Neural cell (in vitro differentiated cells): ENCODE results near the gene REXO2. TPM values are rescaled to one million over a fixed set of nuclear protein-coding genes. Genes with fewer than 3 reads are reported as not detected.

ENCODE experiments used
- H2AFZ ChIP-seq: fragments of 200-600, 300-800 bp; sonication (generic), shearing (Covaris generic); 2 replicates; pipeline ENCODE4 v1.6.0; 2014; ENCODE audit warnings: low read depth, mild to moderate bottlenecking, antibody characterized with exemption, low read length, moderate library complexity
- H3F3A ChIP-seq: fragments of 200-600 bp; shearing (Covaris generic); 2 replicates; pipeline ENCODE4 v1.6.1; 2016; ENCODE audit warnings: mild to moderate bottlenecking, moderate library complexity, mixed read lengths, antibody characterized with exemption, low read length; ENCODE audit not compliant: insufficient read depth, poor library complexity, severe bottlenecking
- H3K27ac ChIP-seq: fragments of 200-600, 300-800 bp; sonication (generic), shearing (Covaris generic); 2 replicates; pipeline ENCODE4 v1.5.1; 2014; ENCODE audit warnings: mild to moderate bottlenecking, low read length, moderate library complexity
- H3K27me3 ChIP-seq: fragments of 300-800, 200-600 bp; sonication (generic), shearing (Covaris generic); 2 replicates; pipeline ENCODE4 v1.6.0; 2014; ENCODE audit warnings: mild to moderate bottlenecking, low read depth, low read length, moderate library complexity; ENCODE audit not compliant: insufficient read depth
- H3K36me3 ChIP-seq: fragments of 300-800, 200-600 bp; sonication (generic), shearing (Covaris generic); 2 replicates; pipeline ENCODE4 v1.5.1; 2014; ENCODE audit warnings: mild to moderate bottlenecking, antibody characterized with exemption, low read length, moderate library complexity; ENCODE audit not compliant: insufficient read depth
- H3K4me2 ChIP-seq: fragments of 300-800, 200-600 bp; sonication (generic), shearing (Covaris generic); 2 replicates; pipeline ENCODE4 v1.6.0; 2014; ENCODE audit warnings: mild to moderate bottlenecking, low read length
- H3K4me3 ChIP-seq: fragments of 300-800, 200-600 bp; sonication (generic), shearing (Covaris generic); 2 replicates; pipeline ENCODE4 v1.5.1; 2014; ENCODE audit warnings: mild to moderate bottlenecking, low read length, moderate library complexity
- H3K79me2 ChIP-seq: fragments of 200-600 bp; shearing (Covaris generic); replicated peaks from 2 replicates; pipeline ENCODE4 v1.6.0; 2014; ENCODE audit warnings: mild to moderate bottlenecking, low read length, moderate library complexity; ENCODE audit not compliant: insufficient read depth
- H3K9ac ChIP-seq: fragments of 300-800, 200-600 bp; sonication (generic), shearing (Covaris generic); 2 replicates; pipeline ENCODE4 v1.6.1; 2016; ENCODE audit warnings: mild to moderate bottlenecking, low read length, mixed read lengths
- H3K9me2 ChIP-seq: fragments of 200-600 bp; shearing (Covaris generic); 2 replicates; pipeline ENCODE4 v1.6.1; 2016; ENCODE audit warnings: mild to moderate bottlenecking, low read length, mixed read lengths; ENCODE audit not compliant: insufficient read depth
- H3K9me3 ChIP-seq: fragments of 200-600, 300-800 bp; sonication (generic), shearing (Covaris generic); 2 replicates; pipeline ENCODE4 v1.6.1; 2016; ENCODE audit warnings: mild to moderate bottlenecking, mixed run types, low read length, moderate library complexity, mixed read lengths
- H4K20me1 ChIP-seq: fragments of 200-600 bp; shearing (Covaris generic); 2 replicates; pipeline ENCODE4 v1.6.1; 2016; ENCODE audit warnings: mild to moderate bottlenecking, mixed run types; ENCODE audit not compliant: insufficient read depth
- CTCF ChIP-seq: fragments of 450-650 bp; IDR thresholded peaks from 2 replicates; pipeline ENCODE4 v1.5.1; 2014; ENCODE audit warnings: antibody characterized with exemption, mild to moderate bottlenecking, moderate library complexity; ENCODE audit not compliant: poor library complexity, severe bottlenecking
- EP300 ChIP-seq: fragments of 450-650 bp; conservative IDR thresholded peaks from 2 replicates; pipeline ENCODE4 v1.6.1; 2014; ENCODE audit warnings: antibody characterized with exemption, mild to moderate bottlenecking, moderate library complexity; ENCODE audit not compliant: poor library complexity, severe bottlenecking
- EZH2 ChIP-seq: fragments of 200-600, 300-800 bp; shearing (Covaris generic), sonication (generic); IDR thresholded peaks from 2 replicates; pipeline ENCODE4 v1.6.1; 2014; ENCODE audit warnings: antibody characterized with exemption, low read length, borderline replicate concordance, mild to moderate bottlenecking; ENCODE audit not compliant: insufficient read depth, poor library complexity, severe bottlenecking
- MXI1 ChIP-seq: fragments of 450-650 bp; conservative IDR thresholded peaks from 2 replicates; pipeline ENCODE4 v1.6.1; 2014; ENCODE audit warnings: antibody characterized with exemption, mild to moderate bottlenecking; ENCODE audit not compliant: poor library complexity, severe bottlenecking
- POLR2AphosphoS5 ChIP-seq: IDR thresholded peaks from 2 replicates; pipeline ENCODE4 v1.6.1; 2012
- RAD21 ChIP-seq: fragments of 450-650 bp; conservative IDR thresholded peaks from 2 replicates; pipeline ENCODE4 v1.6.1; 2014; ENCODE audit warnings: antibody characterized with exemption, mild to moderate bottlenecking, moderate library complexity
- SMC3 ChIP-seq: fragments of 450-650 bp; conservative IDR thresholded peaks from 2 replicates; pipeline ENCODE4 v1.6.1; 2014; ENCODE audit warnings: antibody characterized with exemption, mild to moderate bottlenecking, moderate library complexity; ENCODE audit not compliant: poor library complexity
- TAF1 ChIP-seq: IDR thresholded peaks from 2 replicates; pipeline ENCODE4 v1.6.1; 2012; ENCODE audit warnings: low read depth
- polyA plus RNA-seq: library from polyadenylated mRNA; depleted of rRNA; stranded (reverse); fragments of >200 nt; gene quantifications from 2 replicates; pipeline ENCODE4 v1.2.3, GENCODE V29; 2014

The REXO2 gene
- polyA plus RNA-seq, 1 donor from 2014 or later: 48.8 TPM

GRCh38 chr11:114499756-114500155 lies 60.5 kb downstream of the REXO2 start:
- H3F3A ChIP-seq: no peaks in the 10 kb centered on the region
- H4K20me1 ChIP-seq: no peaks in the 10 kb centered on the region
- H3K9ac ChIP-seq: no peak overlapping the region
- no peaks in the 10 kb centered on the region for H3K27me3 ChIP-seq
- no peaks in the 10 kb centered on the region for H3K79me2 ChIP-seq
- H3K4me3 ChIP-seq: no peak overlapping the region
- H3K4me2 ChIP-seq: no peak overlapping the region
- TF ChIP-seq POLR2AphosphoS5 (no peak), RAD21 (no peak), TAF1 (no peak), MXI1 (no peak), CTCF (no peak), EP300 (no peak), EZH2 (no peak), SMC3 (no peak)
- H3K9me3 ChIP-seq: no peaks in the 10 kb centered on the region
- H3K9me2 ChIP-seq: no peaks in the 10 kb centered on the region
- no peak overlapping the region for H2AFZ ChIP-seq
- no peaks in the 10 kb centered on the region for H3K36me3 ChIP-seq
- H3K27ac ChIP-seq: no peak overlapping the region

Other genes starting within 250 kb of the REXO2 start
- not detected in 2 replicates for gene NNMT, start 143.1 kb upstream of the REXO2 start, polyA plus RNA-seq
- gene C11orf71, start 39.0 kb upstream of the REXO2 start, polyA plus RNA-seq: 29.9 and 33.1 TPM in 2 replicates
- gene RBM7, start 38.8 kb upstream of the REXO2 start, polyA plus RNA-seq: 35.7 and 36.2 TPM in 2 replicates
- not detected in 2 replicates for gene NXPE1, start 120.4 kb downstream of the REXO2 start, polyA plus RNA-seq
- not detected in 2 replicates for gene NXPE4, start 156.3 kb downstream of the REXO2 start, polyA plus RNA-seq
- 0.20 TPM in 1 of 2 replicates, not detected in the other for gene NXPE2, start 239.1 kb downstream of the REXO2 start, polyA plus RNA-seq